ENCODE data around the gene SPOP. TPM values are rescaled to one million over a fixed set of nuclear protein-coding genes. Genes with fewer than 3 reads are reported as not detected.
A peak's percentile ranks its signal among the peaks of the same experiment; 100 is the strongest.

The SPOP gene
- total and polyA plus RNA-seq, 9 of the 15 experiments (the other 6 are each of a cell fraction or from before 2014, with no cell fraction given) = 34.2 to 65.9 (median 39.7) TPM

DNA sequence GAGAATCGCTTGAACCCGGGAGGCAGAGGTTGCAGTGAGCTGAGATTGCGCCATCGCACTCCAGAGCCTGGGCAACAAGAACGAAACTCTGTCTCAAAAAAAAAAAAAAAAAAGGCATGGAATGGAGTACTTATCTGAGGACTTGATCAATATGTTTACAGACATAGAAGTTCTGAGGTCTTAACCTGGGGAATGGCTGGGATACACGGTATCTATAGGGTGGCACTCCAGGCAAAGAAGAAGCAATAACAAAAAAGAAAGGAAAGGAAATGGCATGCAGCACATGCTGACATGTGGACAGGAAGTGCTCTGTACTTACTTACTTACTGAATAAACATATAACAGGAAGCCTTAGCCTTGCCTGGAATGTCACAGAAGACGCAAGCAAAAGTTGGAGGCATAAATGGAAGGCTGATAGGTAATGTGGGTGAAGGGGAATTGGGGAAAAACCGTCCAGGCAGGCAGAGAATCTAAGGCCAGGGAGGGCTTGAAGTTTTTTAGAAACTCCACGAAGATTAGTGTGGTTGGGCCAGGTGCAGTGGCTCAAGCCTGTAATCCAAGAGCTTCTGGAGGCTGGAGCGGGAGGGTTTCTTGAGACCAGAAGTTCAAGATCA is 10.1 kb upstream of the SPOP start (continued):
- TF ChIP-seq, protein P1, sequence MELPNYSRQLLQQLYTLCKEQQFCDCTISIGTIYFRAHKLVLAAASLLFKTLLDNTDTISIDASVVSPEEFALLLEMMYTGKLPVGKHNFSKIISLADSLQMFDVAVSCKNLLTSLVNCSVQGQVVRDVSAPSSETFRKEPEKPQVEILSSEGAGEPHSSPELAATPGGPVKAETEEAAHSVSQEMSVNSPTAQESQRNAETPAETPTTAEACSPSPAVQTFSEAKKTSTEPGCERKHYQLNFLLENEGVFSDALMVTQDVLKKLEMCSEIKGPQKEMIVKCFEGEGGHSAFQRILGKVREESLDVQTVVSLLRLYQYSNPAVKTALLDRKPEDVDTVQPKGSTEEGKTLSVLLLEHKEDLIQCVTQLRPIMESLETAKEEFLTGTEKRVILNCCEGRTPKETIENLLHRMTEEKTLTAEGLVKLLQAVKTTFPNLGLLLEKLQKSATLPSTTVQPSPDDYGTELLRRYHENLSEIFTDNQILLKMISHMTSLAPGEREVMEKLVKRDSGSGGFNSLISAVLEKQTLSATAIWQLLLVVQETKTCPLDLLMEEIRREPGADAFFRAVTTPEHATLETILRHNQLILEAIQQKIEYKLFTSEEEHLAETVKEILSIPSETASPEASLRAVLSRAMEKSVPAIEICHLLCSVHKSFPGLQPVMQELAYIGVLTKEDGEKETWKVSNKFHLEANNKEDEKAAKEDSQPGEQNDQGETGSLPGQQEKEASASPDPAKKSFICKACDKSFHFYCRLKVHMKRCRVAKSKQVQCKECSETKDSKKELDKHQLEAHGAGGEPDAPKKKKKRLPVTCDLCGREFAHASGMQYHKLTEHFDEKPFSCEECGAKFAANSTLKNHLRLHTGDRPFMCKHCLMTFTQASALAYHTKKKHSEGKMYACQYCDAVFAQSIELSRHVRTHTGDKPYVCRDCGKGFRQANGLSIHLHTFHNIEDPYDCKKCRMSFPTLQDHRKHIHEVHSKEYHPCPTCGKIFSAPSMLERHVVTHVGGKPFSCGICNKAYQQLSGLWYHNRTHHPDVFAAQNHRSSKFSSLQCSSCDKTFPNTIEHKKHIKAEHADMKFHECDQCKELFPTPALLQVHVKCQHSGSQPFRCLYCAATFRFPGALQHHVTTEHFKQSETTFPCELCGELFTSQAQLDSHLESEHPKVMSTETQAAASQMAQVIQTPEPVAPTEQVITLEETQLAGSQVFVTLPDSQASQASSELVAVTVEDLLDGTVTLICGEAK (IDR thresholded peaks at IDR 0.05) = 0 out of 2 replicates have a peak, but pooled peaks have one; percentile 18
- TF ChIP-seq, protein P1 (CRISPR knock-in tag; IDR thresholded peaks at IDR 0.05) = no peak
- TF ChIP-seq, protein P2, sequence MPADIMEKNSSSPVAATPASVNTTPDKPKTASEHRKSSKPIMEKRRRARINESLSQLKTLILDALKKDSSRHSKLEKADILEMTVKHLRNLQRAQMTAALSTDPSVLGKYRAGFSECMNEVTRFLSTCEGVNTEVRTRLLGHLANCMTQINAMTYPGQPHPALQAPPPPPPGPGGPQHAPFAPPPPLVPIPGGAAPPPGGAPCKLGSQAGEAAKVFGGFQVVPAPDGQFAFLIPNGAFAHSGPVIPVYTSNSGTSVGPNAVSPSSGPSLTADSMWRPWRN (IDR thresholded peaks at IDR 0.05; ENCODE audit: low read depth) = no peak
- TF ChIP-seq MCM2 (IDR thresholded peaks at IDR 0.05; ENCODE audit: low read depth) (no peak), MED1 (CRISPR knock-in tag; IDR thresholded peaks at IDR 0.05; ENCODE audit: borderline replicate concordance) (no peak), DMBX1 (CRISPR knock-in tag; IDR thresholded peaks at IDR 0.05; ENCODE audit: borderline replicate concordance) (no peak), ZNF561 (CRISPR knock-in tag; conservative IDR thresholded peaks at IDR 0.05) (no peak), CEBPB (tag; IDR thresholded peaks at IDR 0.05) (peak; percentile 90), ZNF431 (CRISPR knock-in tag; IDR thresholded peaks at IDR 0.05) (no peak), NR2C1 (IDR thresholded peaks at IDR 0.05) (no peak), NR2C1 (tag; IDR thresholded peaks at IDR 0.05) (no peak), MTA1 (IDR thresholded peaks at IDR 0.05; ENCODE audit: borderline replicate concordance) (no peak)
- TF ChIP-seq, protein P3, sequence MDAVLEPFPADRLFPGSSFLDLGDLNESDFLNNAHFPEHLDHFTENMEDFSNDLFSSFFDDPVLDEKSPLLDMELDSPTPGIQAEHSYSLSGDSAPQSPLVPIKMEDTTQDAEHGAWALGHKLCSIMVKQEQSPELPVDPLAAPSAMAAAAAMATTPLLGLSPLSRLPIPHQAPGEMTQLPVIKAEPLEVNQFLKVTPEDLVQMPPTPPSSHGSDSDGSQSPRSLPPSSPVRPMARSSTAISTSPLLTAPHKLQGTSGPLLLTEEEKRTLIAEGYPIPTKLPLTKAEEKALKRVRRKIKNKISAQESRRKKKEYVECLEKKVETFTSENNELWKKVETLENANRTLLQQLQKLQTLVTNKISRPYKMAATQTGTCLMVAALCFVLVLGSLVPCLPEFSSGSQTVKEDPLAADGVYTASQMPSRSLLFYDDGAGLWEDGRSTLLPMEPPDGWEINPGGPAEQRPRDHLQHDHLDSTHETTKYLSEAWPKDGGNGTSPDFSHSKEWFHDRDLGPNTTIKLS (IDR thresholded peaks at IDR 0.05; ENCODE audit: borderline replicate concordance, low read depth) = no peak
- TF ChIP-seq, protein P4, sequence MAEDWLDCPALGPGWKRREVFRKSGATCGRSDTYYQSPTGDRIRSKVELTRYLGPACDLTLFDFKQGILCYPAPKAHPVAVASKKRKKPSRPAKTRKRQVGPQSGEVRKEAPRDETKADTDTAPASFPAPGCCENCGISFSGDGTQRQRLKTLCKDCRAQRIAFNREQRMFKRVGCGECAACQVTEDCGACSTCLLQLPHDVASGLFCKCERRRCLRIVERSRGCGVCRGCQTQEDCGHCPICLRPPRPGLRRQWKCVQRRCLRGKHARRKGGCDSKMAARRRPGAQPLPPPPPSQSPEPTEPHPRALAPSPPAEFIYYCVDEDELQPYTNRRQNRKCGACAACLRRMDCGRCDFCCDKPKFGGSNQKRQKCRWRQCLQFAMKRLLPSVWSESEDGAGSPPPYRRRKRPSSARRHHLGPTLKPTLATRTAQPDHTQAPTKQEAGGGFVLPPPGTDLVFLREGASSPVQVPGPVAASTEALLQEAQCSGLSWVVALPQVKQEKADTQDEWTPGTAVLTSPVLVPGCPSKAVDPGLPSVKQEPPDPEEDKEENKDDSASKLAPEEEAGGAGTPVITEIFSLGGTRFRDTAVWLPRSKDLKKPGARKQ (CRISPR knock-in tag; IDR thresholded peaks at IDR 0.05) = no peak
- TF ChIP-seq, protein P5, sequence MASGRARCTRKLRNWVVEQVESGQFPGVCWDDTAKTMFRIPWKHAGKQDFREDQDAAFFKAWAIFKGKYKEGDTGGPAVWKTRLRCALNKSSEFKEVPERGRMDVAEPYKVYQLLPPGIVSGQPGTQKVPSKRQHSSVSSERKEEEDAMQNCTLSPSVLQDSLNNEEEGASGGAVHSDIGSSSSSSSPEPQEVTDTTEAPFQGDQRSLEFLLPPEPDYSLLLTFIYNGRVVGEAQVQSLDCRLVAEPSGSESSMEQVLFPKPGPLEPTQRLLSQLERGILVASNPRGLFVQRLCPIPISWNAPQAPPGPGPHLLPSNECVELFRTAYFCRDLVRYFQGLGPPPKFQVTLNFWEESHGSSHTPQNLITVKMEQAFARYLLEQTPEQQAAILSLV (tag; IDR thresholded peaks at IDR 0.05) = no peak
